ENCODE data around the gene ABTB2.

GRCh38 chr11:34349882-34350281 is 7.9 kb downstream of the ABTB2 start:
- TF ChIP-seq, protein P1, sequence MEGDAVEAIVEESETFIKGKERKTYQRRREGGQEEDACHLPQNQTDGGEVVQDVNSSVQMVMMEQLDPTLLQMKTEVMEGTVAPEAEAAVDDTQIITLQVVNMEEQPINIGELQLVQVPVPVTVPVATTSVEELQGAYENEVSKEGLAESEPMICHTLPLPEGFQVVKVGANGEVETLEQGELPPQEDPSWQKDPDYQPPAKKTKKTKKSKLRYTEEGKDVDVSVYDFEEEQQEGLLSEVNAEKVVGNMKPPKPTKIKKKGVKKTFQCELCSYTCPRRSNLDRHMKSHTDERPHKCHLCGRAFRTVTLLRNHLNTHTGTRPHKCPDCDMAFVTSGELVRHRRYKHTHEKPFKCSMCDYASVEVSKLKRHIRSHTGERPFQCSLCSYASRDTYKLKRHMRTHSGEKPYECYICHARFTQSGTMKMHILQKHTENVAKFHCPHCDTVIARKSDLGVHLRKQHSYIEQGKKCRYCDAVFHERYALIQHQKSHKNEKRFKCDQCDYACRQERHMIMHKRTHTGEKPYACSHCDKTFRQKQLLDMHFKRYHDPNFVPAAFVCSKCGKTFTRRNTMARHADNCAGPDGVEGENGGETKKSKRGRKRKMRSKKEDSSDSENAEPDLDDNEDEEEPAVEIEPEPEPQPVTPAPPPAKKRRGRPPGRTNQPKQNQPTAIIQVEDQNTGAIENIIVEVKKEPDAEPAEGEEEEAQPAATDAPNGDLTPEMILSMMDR (conservative IDR thresholded peaks at IDR 0.05) = no peak
- no peak for TF ChIP-seq ZFX (IDR thresholded peaks at IDR 0.05)
